D341Med (cell line): ENCODE results near the gene MTA3.
"Not testable (repeated sequence)": the region's sequence is repeated elsewhere in the genome, so short reads cannot be mapped to it uniquely, and the experiment has no call there.

Experiments
- DNase-seq: peaks from one replicate; pipeline ENCODE4 v3.0.0; 2012; ENCODE audit warnings: low spot score

The MTA3 gene

GRCh38 chr2:42613281-42614064 is 45.0 kb downstream of the MTA3 start:
- DNase-seq, result no peak

DNA sequence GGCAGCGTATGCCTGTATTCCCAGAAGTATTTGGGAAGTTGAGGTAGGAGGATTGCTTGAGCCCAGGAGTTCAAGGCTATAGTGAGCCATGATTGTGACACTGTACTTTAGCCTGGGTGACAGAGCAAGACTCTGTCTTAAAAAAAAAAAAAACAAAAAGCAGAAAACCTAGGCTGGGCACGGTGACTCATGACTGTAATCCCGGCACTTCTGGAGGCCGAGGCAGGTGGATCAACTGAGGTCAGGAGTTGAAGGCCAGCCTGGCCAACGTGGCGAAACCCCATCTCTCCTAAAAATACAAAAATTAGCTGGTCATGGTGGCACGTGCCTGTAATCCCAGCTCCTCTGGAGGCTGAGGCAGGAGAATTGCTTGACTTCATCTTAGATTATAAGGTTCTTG is 46.4 kb downstream of the MTA3 start:
- DNase-seq, result no peak

GRCh38 chr2:42618116-42618515 is 49.7 kb downstream of the MTA3 start:
- no peak for DNase-seq

GRCh38 chr2:42618972-42619371 is 50.5 kb downstream of the MTA3 start:
- DNase-seq, result no peak

- not testable (repeated sequence) for DNase-seq
Observed at GRCh38 chr2:42621626-42622025, 53.2 kb downstream of the MTA3 start.

DNA sequence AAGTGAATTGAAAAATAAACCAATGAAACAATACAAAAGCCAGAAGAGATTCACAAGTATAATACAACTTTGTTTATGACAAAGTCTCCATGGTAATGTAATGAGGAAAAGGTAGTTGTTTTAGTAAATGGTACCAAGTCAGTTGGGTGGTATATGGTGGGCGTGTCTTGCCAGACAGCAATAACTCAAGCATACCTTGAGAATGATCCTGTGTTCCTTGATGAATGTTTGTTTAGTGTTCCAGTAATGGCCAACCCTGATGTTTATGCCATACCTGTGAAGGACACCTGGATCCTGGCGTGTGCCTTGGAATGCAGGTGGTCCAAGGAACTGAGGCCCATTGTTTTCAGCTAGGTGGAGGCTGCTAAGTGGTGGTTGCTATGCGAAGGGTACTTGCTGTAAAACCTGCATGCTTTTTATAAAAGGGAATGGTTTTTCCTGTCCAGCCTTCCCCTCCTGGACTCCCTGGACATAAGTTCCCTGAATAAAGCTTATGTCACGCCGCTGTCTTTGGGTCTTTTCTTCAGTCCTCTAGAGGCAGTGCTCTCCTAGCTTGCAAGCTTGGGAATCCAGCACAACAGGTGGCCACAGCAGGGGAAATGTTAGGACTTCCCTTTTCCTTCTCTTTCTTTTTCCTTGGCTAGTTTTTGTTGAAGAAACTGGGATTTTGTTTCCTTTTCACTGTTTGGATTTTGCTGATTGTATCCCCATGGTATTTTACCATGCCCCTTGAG is 54.7 kb downstream of the MTA3 start:
- no peak for DNase-seq

DNA sequence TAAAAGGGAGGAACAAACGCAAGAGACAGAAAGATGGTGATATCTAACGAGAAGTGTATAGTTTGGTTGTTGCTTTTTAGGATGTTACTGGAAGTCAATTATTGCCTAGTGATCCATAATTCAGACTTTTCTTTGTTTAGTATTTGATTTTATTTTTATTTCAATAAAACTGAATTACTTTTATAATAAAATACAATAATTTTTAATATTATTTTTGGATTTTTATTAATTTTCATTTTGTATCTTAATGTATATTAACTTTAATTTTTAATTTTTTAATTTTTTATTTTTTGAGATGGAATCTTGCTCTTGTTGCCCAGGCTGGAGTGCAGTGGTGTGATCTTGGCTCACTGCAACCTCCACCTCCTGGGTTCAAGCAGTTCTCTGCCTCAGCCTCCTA is 55.6 kb downstream of the MTA3 start:
- DNase-seq, result no peak

DNA sequence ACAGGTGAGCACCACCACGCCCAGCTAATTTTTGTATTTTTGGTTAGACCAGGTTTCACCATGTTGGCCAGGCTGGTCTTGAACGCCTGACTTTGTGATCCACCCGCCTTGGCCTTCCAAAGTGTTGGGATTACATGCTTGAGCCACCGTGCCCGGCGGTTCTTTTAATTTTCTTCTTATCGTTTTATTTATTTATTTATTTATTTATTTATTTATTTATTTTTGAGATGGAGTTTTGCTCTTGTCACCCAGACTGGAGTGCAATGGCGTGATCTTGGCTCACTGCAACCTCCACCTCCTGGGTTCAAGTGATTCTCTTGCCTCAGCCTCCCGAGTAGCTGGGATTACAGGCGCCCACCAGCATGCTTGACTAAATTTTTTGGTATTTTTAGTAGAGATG is 59.6 kb downstream of the MTA3 start:
- DNase-seq, result not testable (repeated sequence)

DNA sequence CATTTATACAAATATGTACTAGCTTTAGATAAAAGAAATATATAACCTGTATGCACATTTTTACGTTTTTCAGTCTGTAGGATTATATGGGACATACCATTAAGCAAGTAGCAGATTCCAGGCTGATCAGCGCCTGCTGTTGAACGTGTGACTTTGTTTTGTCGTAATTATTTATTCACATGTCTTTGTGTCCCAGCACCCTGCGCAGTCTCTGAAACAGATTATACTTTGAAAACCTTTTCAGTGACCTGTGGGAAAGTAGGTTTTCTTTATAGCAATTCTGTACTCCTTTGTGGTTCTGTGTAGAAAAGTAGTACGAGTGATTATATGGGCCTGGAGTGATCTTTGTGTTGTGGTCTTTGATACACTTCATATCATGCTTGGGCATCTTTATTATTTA is 68.5 kb downstream of the MTA3 start:
- DNase-seq, result no peak

- DNase-seq, result no peak
Observed at GRCh38 chr2:42638080-42638784, 69.8 kb downstream of the MTA3 start.

DNA sequence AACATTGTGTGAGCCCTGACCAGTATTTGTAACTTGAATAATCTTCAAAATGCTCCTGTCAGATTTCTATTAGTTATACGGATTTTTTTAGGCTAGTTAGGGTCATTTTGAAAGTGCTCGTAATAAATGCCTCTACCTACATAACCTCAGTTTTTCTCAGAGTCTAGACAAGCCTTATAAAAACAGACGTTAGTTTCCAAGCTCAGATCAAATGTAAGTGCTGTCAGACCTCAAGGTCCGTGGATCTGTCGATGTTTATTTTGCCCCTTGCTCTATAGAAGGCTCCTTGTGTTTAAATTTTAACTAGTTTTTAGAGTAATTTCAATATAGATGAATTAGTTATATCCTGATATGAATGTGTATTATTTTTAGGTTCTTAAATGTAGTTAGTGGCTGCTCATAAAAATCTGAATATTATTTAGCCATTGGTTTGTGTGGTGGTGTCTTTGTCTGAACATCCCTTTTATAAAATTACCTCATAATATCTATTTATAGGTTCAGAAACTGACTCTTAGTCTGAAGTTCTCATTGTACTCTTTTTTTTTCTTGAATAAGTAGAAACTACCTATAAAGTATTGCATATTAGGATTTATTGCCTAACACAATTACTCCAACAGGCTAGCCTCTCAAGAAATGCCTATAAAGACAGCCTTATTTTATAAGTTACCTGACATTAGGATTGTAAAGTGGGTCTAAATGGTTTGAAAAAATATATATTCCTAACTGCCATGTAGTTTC is 71.1 kb downstream of the MTA3 start:
- DNase-seq, result no peak

DNA sequence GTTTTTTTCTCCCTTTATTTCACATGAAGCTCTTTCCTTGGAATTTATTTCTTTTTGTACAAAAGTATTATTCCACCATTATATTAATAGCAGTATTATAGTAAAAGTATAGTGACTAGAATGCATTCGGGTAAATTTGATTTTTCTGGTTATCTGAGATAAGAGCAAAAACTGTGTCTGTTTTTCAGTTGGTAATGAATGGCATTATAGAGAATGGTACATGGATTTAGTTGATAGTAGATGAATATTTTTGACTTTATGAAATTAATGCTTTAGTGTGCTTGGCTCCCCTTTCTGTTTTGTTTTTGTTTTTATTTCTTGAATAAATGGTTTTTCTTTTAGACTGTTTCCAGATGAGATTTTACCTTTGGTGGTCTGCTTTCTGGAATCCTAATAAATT is 71.8 kb downstream of the MTA3 start:
- no peak for DNase-seq

DNA sequence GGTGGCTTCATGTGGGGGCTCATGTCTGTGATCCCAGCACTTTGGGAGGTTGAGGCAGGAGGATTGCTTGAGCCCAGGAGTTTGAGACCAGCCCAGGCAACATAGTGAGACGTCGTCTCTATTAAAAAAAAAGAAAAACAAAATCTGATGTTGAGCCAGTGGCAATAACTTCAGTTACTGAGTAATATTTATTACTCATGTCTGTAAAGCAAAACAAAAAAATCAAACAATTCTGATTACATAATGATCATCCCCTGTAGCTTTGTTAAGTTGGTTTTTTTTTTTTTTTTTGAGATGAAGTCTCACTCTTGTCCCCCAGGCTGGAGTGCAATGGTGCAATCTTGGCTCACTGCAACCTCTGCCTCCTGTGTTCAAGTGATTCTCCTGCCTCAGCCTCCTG is 73.9 kb downstream of the MTA3 start:
- DNase-seq, result not testable (repeated sequence)

- DNase-seq, result no peak
Observed at GRCh38 chr2:42645551-42645950, 77.1 kb downstream of the MTA3 start.

- no peak for DNase-seq
Observed at GRCh38 chr2:42648796-42649195, 80.4 kb downstream of the MTA3 start.

GRCh38 chr2:42651057-42651456 is 82.6 kb downstream of the MTA3 start:
- DNase-seq, result no peak

DNA sequence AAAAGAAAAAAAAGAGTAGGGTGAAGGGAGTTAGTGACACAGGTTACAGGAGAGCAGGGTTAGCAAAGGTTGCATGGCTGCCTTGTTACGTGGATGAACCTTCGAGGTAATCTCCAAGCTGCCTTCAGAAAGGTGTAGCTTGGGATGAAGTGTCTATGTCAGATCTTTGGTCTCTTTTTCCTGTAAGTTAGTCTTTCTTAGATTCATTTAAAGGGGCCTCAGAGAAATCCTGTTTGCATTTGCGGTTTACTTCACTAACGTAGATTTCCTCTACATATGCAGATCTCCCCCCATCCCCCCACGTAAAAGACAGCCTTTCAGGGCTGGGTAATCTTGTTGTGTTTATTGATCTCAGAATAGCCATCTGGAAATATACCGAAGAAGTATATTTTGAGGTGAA is 83.7 kb downstream of the MTA3 start:
- no peak for DNase-seq

DNA sequence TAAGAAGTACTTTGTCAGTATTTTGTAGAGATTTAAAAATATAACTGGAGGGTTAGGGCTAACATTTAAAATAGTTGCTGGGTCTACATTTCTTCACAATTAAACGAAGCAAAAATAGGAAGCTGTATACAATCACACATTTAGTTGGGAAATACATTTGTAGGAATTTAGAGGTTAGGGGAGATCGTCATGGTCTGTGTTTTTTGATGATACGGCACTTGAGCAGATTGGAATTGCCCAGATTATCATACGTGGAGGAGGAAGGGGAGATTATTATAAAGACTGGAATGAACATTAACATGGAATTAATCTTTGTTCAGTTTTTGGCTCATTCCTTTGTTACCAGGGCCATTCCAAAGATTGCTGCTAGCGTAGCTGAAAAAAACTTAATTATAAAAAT is 84.6 kb downstream of the MTA3 start:
- DNase-seq, result no peak

GRCh38 chr2:42653908-42654445 is 85.5 kb downstream of the MTA3 start:
- DNase-seq, result no peak

DNA sequence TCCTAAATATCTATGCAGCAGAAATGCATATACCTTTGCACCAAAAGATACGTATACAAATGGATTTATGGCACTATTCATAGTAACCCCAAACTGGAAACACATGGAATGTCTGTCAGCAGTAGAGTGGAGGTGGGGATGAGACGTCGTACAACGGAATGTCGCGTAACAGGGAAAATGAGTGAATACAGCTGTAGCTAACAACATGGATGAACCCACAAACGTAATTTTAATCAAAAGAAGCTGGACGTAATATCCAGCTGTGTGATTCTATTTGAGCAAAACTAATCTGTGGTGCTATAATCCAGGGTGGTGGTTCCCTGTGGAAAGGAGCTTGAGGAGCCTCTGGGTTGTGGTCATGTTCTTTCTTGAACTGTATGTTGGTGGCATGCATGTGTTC is 89.9 kb downstream of the MTA3 start:
- DNase-seq, result no peak

DNA sequence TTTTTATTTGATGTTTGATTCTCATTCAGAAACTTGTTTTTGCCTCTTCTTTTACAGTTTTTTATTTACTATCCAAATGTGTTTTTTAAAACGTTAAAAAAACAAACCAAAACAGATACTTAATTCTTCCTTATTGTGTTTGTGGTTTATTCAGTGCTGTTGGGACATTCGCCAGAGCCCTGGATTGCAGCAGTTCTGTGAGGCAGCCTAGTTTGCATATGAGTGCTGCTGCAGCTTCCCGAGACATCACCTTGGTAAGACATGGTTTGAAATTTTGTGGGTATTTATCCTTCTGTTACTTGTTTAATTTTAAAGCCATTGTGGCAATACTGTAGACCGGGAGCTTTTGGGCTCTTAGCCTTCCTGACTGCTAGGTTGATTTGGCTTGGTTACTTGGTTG is 91.2 kb downstream of the MTA3 start:
- no peak for DNase-seq
